Activated CD4-positive, alpha-beta T cell treated with anti-CD3 and anti-CD28 coated beads, Interleukin-2, amount 10 ng/mL, durations not matched to agents 7 days and 5 days (primary cell): ENCODE results near the gene RAD51B. TPM values are rescaled to one million over a fixed set of nuclear protein-coding genes. Genes with fewer than 3 reads are reported as not detected.

Source experiments
- CTCF ChIA-PET: fragments of 350-600 bp; sonication (Branson Sonifier 250); formaldehyde crosslinking; loops from one replicate; lab custom pipeline; 2021; ENCODE audit warnings: antibody characterized with exemption; lab: Charles Lee
- POLR2A ChIA-PET: fragments of 350-600 bp; sonication (Branson Sonifier 250); formaldehyde crosslinking; loops from one replicate; lab custom pipeline; 2021; ENCODE audit warnings: antibody characterized with exemption; lab: Charles Lee
- DNase-seq: peaks from one replicate; pipeline ENCODE4 v3.0.0-alpha.2; 2020
- H3K27ac Mint-ChIP-seq: one replicate; pipeline ENCODE4 v1.8.0; 2021; ENCODE audit warnings: mild to moderate bottlenecking, moderate library complexity, mixed read lengths
- H3K27me3 Mint-ChIP-seq: one replicate; pipeline ENCODE4 v1.8.0; 2021; ENCODE audit warnings: mixed read lengths
- H3K36me3 Mint-ChIP-seq: one replicate; pipeline ENCODE4 v1.8.0; 2021; ENCODE audit warnings: low read depth, mixed read lengths
- H3K4me1 Mint-ChIP-seq: one replicate; pipeline ENCODE4 v1.8.0; 2021; ENCODE audit warnings: mixed read lengths
- H3K4me3 Mint-ChIP-seq: one replicate; pipeline ENCODE4 v1.8.0; 2021; ENCODE audit warnings: mild to moderate bottlenecking, moderate library complexity, mixed read lengths
- H3K9me3 Mint-ChIP-seq: one replicate; pipeline ENCODE4 v1.8.0; 2021; ENCODE audit warnings: mixed read lengths
- total RNA-seq, 2 experiments: library from RNA; stranded (reverse); gene quantifications; one replicate each; pipeline ENCODE4 v1.2.3, GENCODE V29; 2021

RAD51B gene
- total RNA-seq, 2 experiments from 2014 or later, result 20.6 to 30.3 TPM

GRCh38 chr14:67942080-67942710, 122.6 kb downstream of the RAD51B start:
- H3K27ac Mint-ChIP-seq, result no peak overlapping the region
- no peak overlapping the region for H3K4me3 Mint-ChIP-seq
- POLR2A ChIA-PET, result no interaction called here
- no peaks in the 10 kb centered on the region for H3K9me3 Mint-ChIP-seq
- CTCF ChIA-PET, result interaction anchor here (0.7 kb wide), 1 partner anchor 270 kb away, joined by 3 read pairs; no protein-coding TSS in a partner anchor
- no peak for DNase-seq
- no peaks in the 10 kb centered on the region for H3K36me3 Mint-ChIP-seq
- H3K4me1 Mint-ChIP-seq, result no peaks in the 10 kb centered on the region
- H3K27me3 Mint-ChIP-seq, result no peaks in the 10 kb centered on the region

GRCh38 chr14:67943947-67944346, 124.4 kb downstream of the RAD51B start:
- no peak overlapping the region for H3K27ac Mint-ChIP-seq
- no peaks in the 10 kb centered on the region for H3K4me1 Mint-ChIP-seq
- no peaks in the 10 kb centered on the region for H3K27me3 Mint-ChIP-seq
- peak; percentile 63 for DNase-seq
- ChIA-PET CTCF (interaction anchor here (0.6 to 2.9 kb wide), 12 partner anchors 9 to 924 kb away, joined by 3 to 15 read pairs (median 4); no protein-coding TSS in a partner anchor), POLR2A (no interaction called here)
- H3K9me3 Mint-ChIP-seq, result no peaks in the 10 kb centered on the region
- no peaks in the 10 kb centered on the region for H3K36me3 Mint-ChIP-seq
- H3K4me3 Mint-ChIP-seq, result no peak overlapping the region

DNA sequence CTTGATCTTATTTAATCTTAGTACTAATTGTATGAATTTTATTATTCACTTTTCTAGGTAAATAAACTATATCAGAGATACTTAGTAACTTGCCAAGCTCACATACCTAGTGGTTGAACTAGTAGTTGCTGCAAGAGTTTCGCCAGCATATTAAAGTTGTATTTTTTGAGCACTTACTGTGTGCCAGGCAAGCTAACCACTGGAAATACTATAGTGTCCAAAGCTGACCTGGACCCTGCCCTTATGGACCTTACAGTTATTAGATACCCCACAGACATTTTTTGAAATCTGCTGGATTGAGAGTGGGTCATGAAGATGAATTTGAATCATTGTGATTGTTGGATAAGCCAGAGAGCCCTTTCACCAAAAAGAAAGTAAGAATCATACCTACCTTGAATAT, 125.0 kb downstream of the RAD51B start:
- POLR2A ChIA-PET, result no interaction called here
- Mint-ChIP-seq H3K36me3 (no peaks in the 10 kb centered on the region), H3K4me1 (no peaks in the 10 kb centered on the region)

DNA sequence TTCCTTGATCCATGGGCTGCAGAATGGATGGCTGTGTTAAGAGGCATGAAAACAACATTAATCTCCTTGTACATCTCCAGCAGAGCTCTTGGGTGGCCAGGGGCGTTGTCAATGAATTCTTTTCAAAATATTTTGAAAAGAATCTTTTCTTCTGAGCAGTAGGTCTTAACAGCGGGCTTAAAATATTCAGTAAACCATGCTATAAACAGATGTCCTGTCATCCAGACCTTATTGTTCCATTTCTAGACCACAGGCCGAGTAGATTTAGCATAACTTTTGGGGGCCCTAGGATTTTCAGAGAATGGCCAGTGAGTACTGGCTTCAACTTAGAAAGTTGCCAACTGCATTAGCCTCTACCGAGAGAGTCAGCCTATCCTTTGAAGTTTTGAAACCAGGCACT, 130.2 kb downstream of the RAD51B start:
- Mint-ChIP-seq H3K27ac (no peak overlapping the region), H3K9me3 (no peaks in the 10 kb centered on the region), H3K4me3 (no peak overlapping the region), H3K27me3 (no peaks in the 10 kb centered on the region), H3K4me1 (no peaks in the 10 kb centered on the region), H3K36me3 (no peaks in the 10 kb centered on the region)
- ChIA-PET POLR2A (no interaction called here), CTCF (interaction anchor here (0.9 kb wide), 1 partner anchor 30 kb away, joined by 3 read pairs; no protein-coding TSS in a partner anchor)
- DNase-seq, result no peak

More for the DNA sequence above, 125.0 kb downstream of the RAD51B start:
- no peak for DNase-seq
- Mint-ChIP-seq H3K27me3 (no peaks in the 10 kb centered on the region), H3K27ac (no peak overlapping the region), H3K9me3 (no peaks in the 10 kb centered on the region), H3K4me3 (no peak overlapping the region)
- CTCF ChIA-PET, result interaction anchor here (0.6 to 2.9 kb wide), 12 partner anchors 8 to 924 kb away, joined by 3 to 15 read pairs (median 3); no protein-coding TSS in a partner anchor

- CTCF ChIA-PET, result interaction anchor here (0.9 to 1.4 kb wide), 2 partner anchors 15 to 29 kb away, joined by 3 to 4 read pairs; no protein-coding TSS in a partner anchor
- Mint-ChIP-seq H3K27ac (no peak overlapping the region), H3K4me3 (no peak overlapping the region), H3K9me3 (no peaks in the 10 kb centered on the region), H3K4me1 (no peaks in the 10 kb centered on the region), H3K36me3 (no peaks in the 10 kb centered on the region), H3K27me3 (no peaks in the 10 kb centered on the region)
- DNase-seq, result no peak
- POLR2A ChIA-PET, result interaction anchor here (0.6 kb wide), 1 partner anchor 1379 kb away, joined by 3 read pairs; no protein-coding TSS in a partner anchor
Measured at GRCh38 chr14:67950386-67950785, 130.8 kb downstream of the RAD51B start.

DNA sequence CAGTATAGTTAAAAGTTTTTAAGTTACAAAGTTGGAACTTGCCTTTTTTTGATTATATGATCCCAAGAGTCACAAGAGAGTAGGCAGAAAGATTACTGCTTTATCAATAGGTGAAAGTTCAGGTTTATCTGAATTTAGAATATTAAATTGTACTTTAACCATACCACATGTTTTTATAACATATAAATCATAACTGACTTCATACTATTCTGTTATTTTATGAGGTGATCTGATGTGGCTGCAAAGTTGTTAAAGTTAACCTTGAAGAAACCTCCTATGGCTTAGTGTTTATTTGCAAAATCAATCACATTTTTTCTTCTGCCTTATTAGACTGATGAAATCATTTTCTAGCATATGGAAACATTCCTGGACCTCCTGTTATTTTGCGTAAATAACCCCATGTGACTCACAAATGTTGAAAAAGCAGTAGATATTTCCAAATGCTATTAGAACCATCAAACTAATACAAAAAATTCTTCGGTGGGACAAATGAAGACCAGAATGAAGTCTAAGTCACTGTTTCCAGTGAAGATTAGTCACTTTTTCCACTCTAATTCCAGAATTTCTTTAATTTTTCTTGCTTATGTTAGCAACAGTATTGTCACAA, 132.1 kb downstream of the RAD51B start:
- ChIA-PET POLR2A (no interaction called here), CTCF (interaction anchor here (1.4 kb wide), 1 partner anchor 14 kb away, joined by 4 read pairs; no protein-coding TSS in a partner anchor)
- Mint-ChIP-seq H3K36me3 (no peaks in the 10 kb centered on the region), H3K9me3 (no peaks in the 10 kb centered on the region), H3K27me3 (no peaks in the 10 kb centered on the region), H3K4me1 (no peaks in the 10 kb centered on the region), H3K27ac (no peak overlapping the region), H3K4me3 (no peak overlapping the region)
- DNase-seq, result no peak

GRCh38 chr14:67952381-67952780, 132.8 kb downstream of the RAD51B start:
- ChIA-PET CTCF (interaction anchor here (0.6 to 1.3 kb wide), 4 partner anchors 8 to 793 kb away, joined by 3 to 5 read pairs (median 3); no protein-coding TSS in a partner anchor), POLR2A (no interaction called here)
- no peaks in the 10 kb centered on the region for H3K36me3 Mint-ChIP-seq
- DNase-seq, result no peak
- H3K4me1 Mint-ChIP-seq, result no peaks in the 10 kb centered on the region
- no peaks in the 10 kb centered on the region for H3K27me3 Mint-ChIP-seq
- H3K4me3 Mint-ChIP-seq, result no peak overlapping the region
- no peaks in the 10 kb centered on the region for H3K9me3 Mint-ChIP-seq
- H3K27ac Mint-ChIP-seq, result no peak overlapping the region

GRCh38 chr14:67952786-67953185, 133.2 kb downstream of the RAD51B start:
- H3K36me3 Mint-ChIP-seq, result no peaks in the 10 kb centered on the region
- H3K27ac Mint-ChIP-seq, result no peak overlapping the region
- H3K27me3 Mint-ChIP-seq, result no peaks in the 10 kb centered on the region
- ChIA-PET CTCF (interaction anchor here (0.6 to 1.3 kb wide), 3 partner anchors 9 to 793 kb away, joined by 3 to 5 read pairs (median 3); no protein-coding TSS in a partner anchor), POLR2A (no interaction called here)
- no peak for DNase-seq
- H3K4me1 Mint-ChIP-seq, result no peaks in the 10 kb centered on the region
- no peak overlapping the region for H3K4me3 Mint-ChIP-seq
- H3K9me3 Mint-ChIP-seq, result no peaks in the 10 kb centered on the region

GRCh38 chr14:67955261-67955660, 135.7 kb downstream of the RAD51B start:
- POLR2A ChIA-PET, result no interaction called here
- no peak for DNase-seq
- H3K4me3 Mint-ChIP-seq, result no peak overlapping the region
- no peak overlapping the region for H3K27ac Mint-ChIP-seq
- no peaks in the 10 kb centered on the region for H3K4me1 Mint-ChIP-seq
- CTCF ChIA-PET, result no interaction called here
- H3K27me3 Mint-ChIP-seq, result no peaks in the 10 kb centered on the region
- no peaks in the 10 kb centered on the region for H3K36me3 Mint-ChIP-seq
- no peaks in the 10 kb centered on the region for H3K9me3 Mint-ChIP-seq

GRCh38 chr14:67957946-67958345, 138.4 kb downstream of the RAD51B start:
- H3K36me3 Mint-ChIP-seq, result no peaks in the 10 kb centered on the region
- H3K27ac Mint-ChIP-seq, result no peak overlapping the region
- no peaks in the 10 kb centered on the region for H3K9me3 Mint-ChIP-seq
- H3K4me1 Mint-ChIP-seq, result peaks cover 4% of the 10 kb centered on the region
- no peak for DNase-seq
- H3K4me3 Mint-ChIP-seq, result no peak overlapping the region
- ChIA-PET POLR2A (no interaction called here), CTCF (no interaction called here)
- no peaks in the 10 kb centered on the region for H3K27me3 Mint-ChIP-seq

GRCh38 chr14:67961676-67962075, 142.1 kb downstream of the RAD51B start:
- no peak overlapping the region for H3K27ac Mint-ChIP-seq
- H3K4me3 Mint-ChIP-seq, result no peak overlapping the region
- ChIA-PET POLR2A (no interaction called here), CTCF (no interaction called here)
- peaks cover 7% of the 10 kb centered on the region for H3K36me3 Mint-ChIP-seq
- no peak for DNase-seq
- peaks cover 3% of the 10 kb centered on the region for H3K9me3 Mint-ChIP-seq
- peaks cover 4% of the 10 kb centered on the region for H3K4me1 Mint-ChIP-seq
- no peaks in the 10 kb centered on the region for H3K27me3 Mint-ChIP-seq

DNA sequence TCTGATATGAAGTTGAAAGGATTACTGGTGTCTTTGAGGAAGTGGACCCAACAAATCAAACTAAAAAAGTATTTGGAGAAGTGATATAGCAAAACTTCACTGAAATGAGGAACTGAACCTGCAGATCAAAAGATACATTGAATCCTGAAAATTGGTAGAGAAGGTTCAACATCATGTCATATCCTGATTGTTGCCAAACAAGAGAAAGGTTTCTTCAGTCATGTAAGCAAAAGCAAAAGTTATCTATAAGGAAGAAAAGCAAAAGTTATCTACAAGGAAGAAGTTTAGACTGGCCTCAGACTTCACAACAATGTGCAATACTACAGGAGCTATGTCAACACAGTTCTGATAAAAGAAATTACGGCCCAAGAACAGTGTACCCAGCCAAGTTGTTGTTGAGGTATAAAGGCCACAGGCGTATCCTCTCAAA, 142.7 kb downstream of the RAD51B start:
- CTCF ChIA-PET, result interaction anchor here (0.7 kb wide), 1 partner anchor 56 kb away, joined by 3 read pairs; no protein-coding TSS in a partner anchor
- no peak overlapping the region for H3K27ac Mint-ChIP-seq
- DNase-seq, result no peak
- H3K9me3 Mint-ChIP-seq, result peaks cover 5% of the 10 kb centered on the region
- peaks cover 4% of the 10 kb centered on the region for H3K4me1 Mint-ChIP-seq
- peaks cover 11% of the 10 kb centered on the region for H3K36me3 Mint-ChIP-seq
- no peaks in the 10 kb centered on the region for H3K27me3 Mint-ChIP-seq
- POLR2A ChIA-PET, result no interaction called here
- H3K4me3 Mint-ChIP-seq, result no peak overlapping the region

GRCh38 chr14:67963545-67963944, 144.0 kb downstream of the RAD51B start:
- DNase-seq, result no peak
- Mint-ChIP-seq H3K4me3 (no peak overlapping the region), H3K4me1 (peaks cover 4% of the 10 kb centered on the region), H3K9me3 (peaks cover 6% of the 10 kb centered on the region), H3K27ac (no peak overlapping the region), H3K27me3 (no peaks in the 10 kb centered on the region), H3K36me3 (peaks cover 15% of the 10 kb centered on the region)
- ChIA-PET CTCF (no interaction called here), POLR2A (no interaction called here)
